ENCODE results near the gene KLF2.
A peak's percentile ranks its signal among the peaks of the same experiment; 100 is the strongest.

The KLF2 gene

DNA sequence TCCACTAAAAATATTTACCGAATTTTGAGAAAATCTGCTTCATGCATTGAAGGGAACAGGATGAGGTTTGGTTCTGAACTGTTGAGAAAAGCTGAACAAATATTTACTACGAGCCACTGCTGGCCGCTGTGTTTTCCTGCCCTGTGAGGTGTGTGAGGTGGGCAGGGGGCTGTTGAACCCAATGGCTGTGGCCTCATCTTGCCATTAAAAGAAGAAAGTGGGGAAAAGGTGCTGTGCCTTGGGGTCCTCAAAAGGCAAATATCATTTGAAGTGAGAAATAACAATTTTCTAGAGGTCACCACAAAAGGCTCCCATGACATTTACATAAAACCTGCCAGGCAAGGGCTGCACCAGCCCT lies 44.7 kb downstream of the KLF2 start:
- no peaks in the 10 kb centered on the region for H3K9me2 ChIP-seq (ENCODE audit: low read depth, low read length)
- no peak overlapping the region for H3K9ac ChIP-seq (ENCODE audit: low read length)
- no peak overlapping the region for H3K27ac ChIP-seq (ENCODE audit: low read depth, low read length, poor library complexity, severe bottlenecking)
- peaks cover 55% of the 10 kb centered on the region for H3K4me1 ChIP-seq (ENCODE audit: insufficient read depth, low read length, severe bottlenecking)
- no peak overlapping the region for H2AFZ ChIP-seq (ENCODE audit: low read length)
- no peaks in the 10 kb centered on the region for H4K20me1 ChIP-seq (ENCODE audit: insufficient read depth, low read length)
- H3K4me3 ChIP-seq (ENCODE audit: low read depth, low read length, poor library complexity, severe bottlenecking) = no peak overlapping the region
- peaks cover 33% of the 10 kb centered on the region for H3K36me3 ChIP-seq (ENCODE audit: insufficient read depth, low read length)
- no peak overlapping the region for H3K4me2 ChIP-seq (ENCODE audit: low read length)
- TF ChIP-seq, protein P1, sequence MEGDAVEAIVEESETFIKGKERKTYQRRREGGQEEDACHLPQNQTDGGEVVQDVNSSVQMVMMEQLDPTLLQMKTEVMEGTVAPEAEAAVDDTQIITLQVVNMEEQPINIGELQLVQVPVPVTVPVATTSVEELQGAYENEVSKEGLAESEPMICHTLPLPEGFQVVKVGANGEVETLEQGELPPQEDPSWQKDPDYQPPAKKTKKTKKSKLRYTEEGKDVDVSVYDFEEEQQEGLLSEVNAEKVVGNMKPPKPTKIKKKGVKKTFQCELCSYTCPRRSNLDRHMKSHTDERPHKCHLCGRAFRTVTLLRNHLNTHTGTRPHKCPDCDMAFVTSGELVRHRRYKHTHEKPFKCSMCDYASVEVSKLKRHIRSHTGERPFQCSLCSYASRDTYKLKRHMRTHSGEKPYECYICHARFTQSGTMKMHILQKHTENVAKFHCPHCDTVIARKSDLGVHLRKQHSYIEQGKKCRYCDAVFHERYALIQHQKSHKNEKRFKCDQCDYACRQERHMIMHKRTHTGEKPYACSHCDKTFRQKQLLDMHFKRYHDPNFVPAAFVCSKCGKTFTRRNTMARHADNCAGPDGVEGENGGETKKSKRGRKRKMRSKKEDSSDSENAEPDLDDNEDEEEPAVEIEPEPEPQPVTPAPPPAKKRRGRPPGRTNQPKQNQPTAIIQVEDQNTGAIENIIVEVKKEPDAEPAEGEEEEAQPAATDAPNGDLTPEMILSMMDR (IDR thresholded peaks at IDR 0.05; ENCODE audit: low read length) = no peak
- TF ChIP-seq EZH2 (IDR thresholded peaks at IDR 0.05; ENCODE audit: borderline replicate concordance, low read length) = no peak
- H3K79me2 ChIP-seq (ENCODE audit: insufficient read depth, low read length) = no peaks in the 10 kb centered on the region
- no peaks in the 10 kb centered on the region for H3K9me3 ChIP-seq (ENCODE audit: low read length)
- H3F3A ChIP-seq (ENCODE audit: insufficient read depth, low read length) = no peaks in the 10 kb centered on the region
- 0 out of 2 replicates have a peak, but pooled peaks cover 8% of the 10 kb centered on the region for H3K27me3 ChIP-seq (ENCODE audit: insufficient read depth, low read length)

DNA sequence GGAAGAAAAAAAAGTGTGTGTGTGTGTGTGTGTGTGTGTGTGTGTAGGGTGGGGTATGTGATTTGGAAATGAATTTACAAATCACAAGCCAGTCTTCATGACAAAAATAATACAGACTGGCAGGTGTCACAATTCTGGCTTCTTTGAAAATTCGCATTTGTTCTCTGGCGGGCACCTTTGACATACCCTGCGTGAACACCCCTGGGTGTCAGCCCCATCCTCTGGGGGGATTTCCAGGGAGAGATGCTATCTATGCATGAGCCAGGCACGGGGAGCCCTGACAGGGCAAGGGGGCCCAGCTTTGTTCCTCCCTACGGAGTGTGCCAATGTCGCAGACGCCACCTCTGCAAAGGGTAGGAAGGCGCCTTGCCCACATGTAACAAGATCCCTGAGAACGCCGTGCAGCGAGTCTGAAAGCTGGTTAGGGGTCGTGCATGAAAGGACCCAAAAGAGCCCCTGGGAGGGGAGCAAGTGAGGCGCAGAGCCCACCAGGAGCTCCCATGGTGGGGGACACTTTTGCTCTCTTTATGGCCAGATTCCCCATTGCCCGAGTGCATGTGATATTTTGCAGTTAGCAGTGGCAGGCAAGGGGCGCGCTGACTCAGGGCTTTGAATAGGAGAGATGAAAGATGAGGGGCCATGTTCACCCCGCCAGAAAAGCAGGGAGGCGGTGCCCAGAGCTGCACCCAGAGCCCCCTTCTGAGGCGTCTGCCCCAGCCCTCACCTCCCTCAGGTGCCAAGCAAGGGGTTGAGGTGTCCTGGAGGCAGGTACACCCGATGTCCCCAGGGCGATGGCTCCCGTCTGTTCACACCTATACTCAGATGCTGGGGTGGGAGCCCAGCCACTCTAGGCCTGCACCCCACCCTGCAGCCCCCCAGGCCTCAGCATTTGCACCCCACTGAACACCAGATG lies 45.3 kb downstream of the KLF2 start:
- Histone ChIP-seq H3K4me2 (ENCODE audit: low read length) (no peak overlapping the region), H2AFZ (ENCODE audit: low read length) (no peak overlapping the region), H3F3A (ENCODE audit: insufficient read depth, low read length) (no peaks in the 10 kb centered on the region), H3K9me2 (ENCODE audit: low read depth, low read length) (no peaks in the 10 kb centered on the region), H3K9ac (ENCODE audit: low read length) (no peak overlapping the region), H3K4me1 (ENCODE audit: insufficient read depth, low read length, severe bottlenecking) (peaks cover 55% of the 10 kb centered on the region), H3K27me3 (ENCODE audit: insufficient read depth, low read length) (0 out of 2 replicates have a peak, but pooled peaks cover 8% of the 10 kb centered on the region), H3K79me2 (ENCODE audit: insufficient read depth, low read length) (no peaks in the 10 kb centered on the region), H3K27ac (ENCODE audit: low read depth, low read length, poor library complexity, severe bottlenecking) (no peak overlapping the region), H3K9me3 (ENCODE audit: low read length) (no peaks in the 10 kb centered on the region), H3K36me3 (ENCODE audit: insufficient read depth, low read length) (peaks cover 40% of the 10 kb centered on the region), H3K4me3 (ENCODE audit: low read depth, low read length, poor library complexity, severe bottlenecking) (no peak overlapping the region), H4K20me1 (ENCODE audit: insufficient read depth, low read length) (no peaks in the 10 kb centered on the region)
- no peak for TF ChIP-seq EZH2 (IDR thresholded peaks at IDR 0.05; ENCODE audit: borderline replicate concordance, low read length)
- TF ChIP-seq, protein P1 (IDR thresholded peaks at IDR 0.05; ENCODE audit: low read length) = no peak

DNA sequence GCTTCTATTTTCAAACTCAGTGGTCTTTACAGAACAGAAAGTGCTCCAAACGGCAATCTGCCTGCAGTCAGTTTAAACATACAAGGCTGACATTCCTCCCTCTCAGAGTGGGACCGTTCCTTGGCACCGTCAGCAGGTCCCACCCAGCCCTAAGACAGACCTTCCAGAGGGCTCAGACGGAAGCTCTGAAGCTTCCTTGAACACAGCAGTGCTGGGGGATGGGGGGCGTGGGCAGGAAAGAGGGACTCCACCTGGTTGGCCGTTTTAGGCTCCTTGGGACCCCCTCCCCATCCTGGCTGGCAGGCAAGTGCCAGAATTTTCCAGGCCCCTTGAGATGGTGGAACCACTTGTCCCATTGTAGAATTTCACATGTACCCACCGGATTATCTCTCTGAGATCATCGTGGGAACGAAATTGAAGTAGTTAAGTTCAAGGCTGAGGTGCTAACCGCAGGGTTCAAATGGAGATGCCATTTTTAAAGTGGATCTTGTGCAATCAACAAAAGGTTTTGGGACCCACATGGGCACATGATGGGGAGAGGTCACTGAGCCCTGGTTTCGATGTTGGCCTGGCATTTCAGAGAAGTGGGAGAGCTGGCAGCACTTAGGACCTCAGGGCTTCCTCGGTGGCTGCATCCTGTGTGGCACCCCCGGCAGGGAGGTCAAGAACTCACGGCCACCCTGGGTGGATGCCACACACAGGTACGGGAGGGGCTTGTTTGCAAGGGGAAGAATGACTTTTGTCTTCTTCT lies 46.2 kb downstream of the KLF2 start:
- H2AFZ ChIP-seq (ENCODE audit: low read length) = no peak overlapping the region
- no peaks in the 10 kb centered on the region for H3F3A ChIP-seq (ENCODE audit: insufficient read depth, low read length)
- H3K36me3 ChIP-seq (ENCODE audit: insufficient read depth, low read length) = peaks cover 46% of the 10 kb centered on the region
- H3K27ac ChIP-seq (ENCODE audit: low read depth, low read length, poor library complexity, severe bottlenecking) = no peak overlapping the region
- peaks cover 55% of the 10 kb centered on the region for H3K4me1 ChIP-seq (ENCODE audit: insufficient read depth, low read length, severe bottlenecking)
- H3K4me2 ChIP-seq (ENCODE audit: low read length) = peak overlapping the region; percentile 1; the same call in 1 of the 2 replicates
- H3K9ac ChIP-seq (ENCODE audit: low read length) = no peak overlapping the region
- H3K9me2 ChIP-seq (ENCODE audit: low read depth, low read length) = no peaks in the 10 kb centered on the region
- H3K79me2 ChIP-seq (ENCODE audit: insufficient read depth, low read length) = no peaks in the 10 kb centered on the region
- H4K20me1 ChIP-seq (ENCODE audit: insufficient read depth, low read length) = no peaks in the 10 kb centered on the region
- H3K9me3 ChIP-seq (ENCODE audit: low read length) = no peaks in the 10 kb centered on the region
- no peak overlapping the region for H3K4me3 ChIP-seq (ENCODE audit: low read depth, low read length, poor library complexity, severe bottlenecking)
- H3K27me3 ChIP-seq (ENCODE audit: insufficient read depth, low read length) = 0 out of 2 replicates have a peak, but pooled peaks cover 8% of the 10 kb centered on the region
- TF ChIP-seq EZH2 (IDR thresholded peaks at IDR 0.05; ENCODE audit: borderline replicate concordance, low read length) = no peak
- TF ChIP-seq, protein P1 (IDR thresholded peaks at IDR 0.05; ENCODE audit: low read length) = no peak

Measured in OCI-LY1 (cell line).